GM12873 (cell line): Measurements from ENCODE around the gene PSTPIP1.

Experiments used
- TF ChIP-seq, protein P1 (sequence below): IDR thresholded peaks from 2 replicates; pipeline ENCODE4 v1.5.1; 2012; ENCODE audit warnings: low read depth, mild to moderate bottlenecking, moderate library complexity, low read length, control low read depth; ENCODE audit not compliant: insufficient read depth; ENCODE audit errors: missing control alignments

The PSTPIP1 gene

GRCh38 chr15:76962337-76963013 lies 32.5 kb upstream of the PSTPIP1 start:
- TF ChIP-seq, protein P1, sequence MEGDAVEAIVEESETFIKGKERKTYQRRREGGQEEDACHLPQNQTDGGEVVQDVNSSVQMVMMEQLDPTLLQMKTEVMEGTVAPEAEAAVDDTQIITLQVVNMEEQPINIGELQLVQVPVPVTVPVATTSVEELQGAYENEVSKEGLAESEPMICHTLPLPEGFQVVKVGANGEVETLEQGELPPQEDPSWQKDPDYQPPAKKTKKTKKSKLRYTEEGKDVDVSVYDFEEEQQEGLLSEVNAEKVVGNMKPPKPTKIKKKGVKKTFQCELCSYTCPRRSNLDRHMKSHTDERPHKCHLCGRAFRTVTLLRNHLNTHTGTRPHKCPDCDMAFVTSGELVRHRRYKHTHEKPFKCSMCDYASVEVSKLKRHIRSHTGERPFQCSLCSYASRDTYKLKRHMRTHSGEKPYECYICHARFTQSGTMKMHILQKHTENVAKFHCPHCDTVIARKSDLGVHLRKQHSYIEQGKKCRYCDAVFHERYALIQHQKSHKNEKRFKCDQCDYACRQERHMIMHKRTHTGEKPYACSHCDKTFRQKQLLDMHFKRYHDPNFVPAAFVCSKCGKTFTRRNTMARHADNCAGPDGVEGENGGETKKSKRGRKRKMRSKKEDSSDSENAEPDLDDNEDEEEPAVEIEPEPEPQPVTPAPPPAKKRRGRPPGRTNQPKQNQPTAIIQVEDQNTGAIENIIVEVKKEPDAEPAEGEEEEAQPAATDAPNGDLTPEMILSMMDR = no peak

DNA sequence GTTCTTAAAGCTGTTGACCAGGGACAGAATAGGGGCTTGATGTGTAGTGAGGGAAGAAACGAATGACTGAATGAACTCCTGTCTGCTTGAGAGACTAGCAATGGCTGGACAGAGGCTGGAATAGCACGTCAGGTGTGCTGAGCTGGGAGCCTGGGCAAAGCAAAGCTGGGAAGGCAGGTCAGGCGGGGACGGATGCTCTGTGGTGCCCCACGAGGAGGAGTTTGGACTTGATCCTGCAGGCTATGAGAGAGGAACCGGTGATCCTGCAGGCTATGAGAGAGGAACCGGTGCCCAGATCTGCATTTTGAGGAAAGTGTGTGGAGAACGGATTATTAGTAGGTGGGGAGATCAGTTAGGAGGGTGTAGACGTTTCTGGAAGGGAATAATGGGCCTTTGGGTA lies 31.3 kb upstream of the PSTPIP1 start:
- TF ChIP-seq, protein P1 = no peak

- TF ChIP-seq, protein P1 = no peak
These were observed 30.8 kb upstream of the PSTPIP1 start for GRCh38 chr15:76964157-76964556.

DNA sequence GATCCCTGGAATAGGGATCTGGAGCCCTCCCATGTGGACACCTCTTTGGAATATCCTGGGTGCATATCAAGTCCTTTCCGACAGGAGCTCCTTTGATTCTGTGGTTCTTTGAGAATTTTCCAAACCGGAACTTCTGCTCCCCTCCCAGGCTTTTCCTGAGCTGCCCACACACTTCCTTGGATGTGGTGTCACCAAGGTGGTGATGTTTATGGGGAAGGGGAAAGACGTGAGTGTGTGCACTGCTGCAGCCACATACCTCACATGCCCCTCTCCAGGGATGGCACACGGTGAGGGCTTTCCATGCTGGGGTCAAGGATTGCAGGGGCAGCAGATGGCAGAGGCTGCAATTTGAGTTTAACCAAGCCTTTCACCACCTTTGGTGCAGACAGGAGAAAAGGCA lies 27.9 kb upstream of the PSTPIP1 start:
- TF ChIP-seq, protein P1 = no peak

GRCh38 chr15:76968306-76968705 lies 26.6 kb upstream of the PSTPIP1 start:
- TF ChIP-seq, protein P1 = no peak

DNA sequence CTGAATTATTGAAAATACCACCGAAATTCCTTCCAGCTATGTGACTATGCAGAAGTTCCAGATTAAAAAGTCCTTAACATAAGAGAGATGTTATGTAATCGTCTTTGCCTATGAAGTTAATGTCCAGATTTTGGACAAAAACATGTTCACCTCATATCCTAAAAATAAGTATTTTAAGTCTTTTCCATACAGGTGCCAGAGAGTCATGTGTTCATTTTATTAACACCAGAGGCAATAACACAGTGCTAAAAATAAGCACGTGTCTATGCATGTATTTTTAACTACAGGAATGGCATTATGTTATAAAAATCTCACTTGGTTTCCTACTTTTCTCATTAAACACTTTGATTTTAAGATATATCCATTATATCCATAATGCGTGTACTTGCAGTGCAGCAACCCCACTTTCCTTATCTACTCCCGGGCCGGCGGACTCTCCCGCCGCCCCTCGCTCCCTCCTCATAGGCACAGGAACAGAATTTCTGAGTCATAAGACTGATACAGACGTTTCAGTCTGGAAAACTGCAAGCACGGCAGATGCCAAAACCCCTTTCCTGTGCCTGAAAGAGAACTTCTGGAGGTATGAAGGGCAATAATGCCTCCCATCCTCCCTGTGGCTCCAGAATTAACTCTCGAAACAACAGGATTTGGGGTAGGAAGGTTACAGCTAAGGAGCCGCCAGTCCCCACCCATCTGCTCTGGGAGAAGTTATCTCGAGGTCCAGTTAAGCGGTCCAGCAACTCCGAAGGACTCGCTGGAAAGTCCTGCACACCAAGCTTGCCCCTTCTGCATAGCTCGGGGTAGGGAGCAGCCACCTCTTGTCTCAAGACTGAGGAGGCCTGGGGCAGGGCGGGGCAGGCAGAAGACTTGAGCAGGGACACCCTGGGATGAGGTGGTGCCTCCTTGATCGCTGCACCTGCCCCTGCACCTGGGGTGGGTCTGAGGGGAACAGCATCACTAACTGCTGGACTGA lies 22.3 kb upstream of the PSTPIP1 start:
- TF ChIP-seq, protein P1 = no peak

- TF ChIP-seq, protein P1 = peak; percentile 92
These were observed 21.6 kb upstream of the PSTPIP1 start for GRCh38 chr15:76973362-76973743.
